Prostate gland (tissue), 2 donors: ENCODE results near the gene SBF1.

Experiments
- CTCF ChIP-seq, 4 experiments: fragments of 200-600 bp in 2 of 4; fragments of 450-650 bp in 2 of 4; sonication (generic) in 2 of 4; IDR thresholded peaks; 1 replicate in 3 of 4; 2 replicates in 1 of 4; pipeline ENCODE4 v1.5.1; 2016 to 2019; ENCODE audit warnings: antibody characterized with exemption in 4 of 4, mild to moderate bottlenecking in 2 of 4, moderate library complexity in 2 of 4
- POLR2AphosphoS5 ChIP-seq: sonication (generic); formaldehyde crosslinking; IDR thresholded peaks from one replicate; pipeline ENCODE4 v1.6.1; 2017; ENCODE audit warnings: antibody characterized with exemption

- TF ChIP-seq POLR2AphosphoS5 (no peak), CTCF (IDR thresholded peaks at IDR 0.05) (no peak)
These were observed 32.0 kb upstream of the SBF1 start for GRCh38 chr22:50506611-50507420.
